Gastrocnemius medialis (tissue), 4 donors: ENCODE measurements around the gene GPX1.

Experiments used
- CTCF ChIP-seq, 5 experiments: fragments of 450-650 bp in 3 of 5; fragments of 200-600 bp in 2 of 5; sonication (generic) in 2 of 5; IDR thresholded peaks in 4 of 5; conservative IDR thresholded peaks in 1 of 5; 1 replicate in 4 of 5; 2 replicates in 1 of 5; pipeline ENCODE4 v1.5.1; 2016 to 2019; ENCODE audit warnings: antibody characterized with exemption in 5 of 5, mild to moderate bottlenecking in 3 of 5, moderate library complexity in 3 of 5
- POLR2A ChIP-seq, 2 donors: fragments of 450-650 bp; IDR thresholded peaks; one replicate each; pipeline ENCODE4 v1.6.1; 2017; ENCODE audit warnings: antibody characterized with exemption in 2 of 2, mild to moderate bottlenecking in 2 of 2, moderate library complexity in 2 of 2

GRCh38 chr3:49389297-49389696 lies 31.1 kb upstream of the GPX1 start:
- TF ChIP-seq CTCF (IDR thresholded peaks at IDR 0.05 in 4 of 5, conservative IDR thresholded peaks at IDR 0.05 in 1 of 5) = no peak
- TF ChIP-seq POLR2A (IDR thresholded peaks at IDR 0.05) = no peak
